CD14-positive monocyte (primary cell): ENCODE results near the gene SLC25A5. TPM values are rescaled to one million over a fixed set of nuclear protein-coding genes. Genes with fewer than 3 reads are reported as not detected.
"Not testable (repeated sequence)": the region's sequence is repeated elsewhere in the genome, so short reads cannot be mapped to it uniquely, and the experiment has no call there.

Source experiments
- DNase-seq, 3 donors: peaks; one replicate each; pipeline ENCODE4 v3.0.0-alpha.2; 2011 to 2022
- H2AFZ ChIP-seq: 2 replicates; pipeline ENCODE4 v1.6.0; 2012; ENCODE audit warnings: mild to moderate bottlenecking, low read depth, low read length, inconsistent platforms; ENCODE audit not compliant: insufficient read depth, poor library complexity, severe bottlenecking
- H3K27ac ChIP-seq, 2 donors: 1 replicate in 1 of 2; 2 replicates in 1 of 2; pipeline ENCODE4 v1.5.1; 2012 to 2013; ENCODE audit warnings: low read length in 2 of 2, control low read depth in 1 of 2, inconsistent platforms in 1 of 2, low read depth in 1 of 2, mild to moderate bottlenecking in 1 of 2
- H3K27me3 ChIP-seq, 2 donors: one replicate each; pipeline versions ENCODE4 v1.6.0 to v1.6.1; 2011 to 2013; ENCODE audit warnings: low read length in 2 of 2; ENCODE audit not compliant: control insufficient read depth in 2 of 2, insufficient read depth in 2 of 2
- H3K36me3 ChIP-seq, 2 donors: replicated peaks in 1 of 2; 1 replicate in 1 of 2; 2 replicates in 1 of 2; pipeline versions ENCODE4 v1.5.1 to v1.6.1; 2012 to 2013; ENCODE audit warnings: low read length in 2 of 2, control low read depth in 1 of 2, inconsistent platforms in 1 of 2, mild to moderate bottlenecking in 1 of 2; ENCODE audit not compliant: insufficient read depth in 2 of 2, control insufficient read depth in 1 of 2
- H3K4me1 ChIP-seq, 2 donors: 1 replicate in 1 of 2; 2 replicates in 1 of 2; pipeline versions ENCODE4 v1.5.1 to v1.6.1; 2012 to 2013; ENCODE audit warnings: low read length in 2 of 2, control low read depth in 1 of 2, inconsistent platforms in 1 of 2, mild to moderate bottlenecking in 1 of 2, moderate library complexity in 1 of 2; ENCODE audit not compliant: insufficient read depth in 2 of 2, control insufficient read depth in 1 of 2
- H3K4me2 ChIP-seq: replicated peaks from 2 replicates; pipeline ENCODE3; 2012; ENCODE audit warnings: low read length, moderate library complexity, mild to moderate bottlenecking; ENCODE audit not compliant: poor library complexity, severe bottlenecking; ENCODE audit errors: extremely low read depth
- H3K4me3 ChIP-seq, 3 experiments: fragments of 200-600 bp in 1 of 3; sonication (generic) in 1 of 3; replicated peaks in 1 of 3; 1 replicate in 2 of 3; 2 replicates in 1 of 3; pipeline ENCODE4 v1.5.1; 2011 to 2013; ENCODE audit warnings: low read length in 3 of 3, mild to moderate bottlenecking in 3 of 3, control low read depth in 2 of 3, low read depth in 2 of 3, inconsistent platforms in 1 of 3, moderate library complexity in 1 of 3
- H3K79me2 ChIP-seq: 2 replicates; pipeline ENCODE4 v1.6.0; 2012; ENCODE audit warnings: mild to moderate bottlenecking, control low read depth, inconsistent platforms, low read length, moderate library complexity; ENCODE audit not compliant: insufficient read depth
- H3K9ac ChIP-seq: 2 replicates; pipeline ENCODE4 v1.6.0; 2017; ENCODE audit warnings: low read length, mild to moderate bottlenecking; ENCODE audit not compliant: insufficient read depth, poor library complexity, severe bottlenecking
- H3K9me3 ChIP-seq, 2 donors: replicated peaks in 1 of 2; 1 replicate in 1 of 2; 2 replicates in 1 of 2; pipeline versions ENCODE4 v1.5.1 to v1.6.1; 2012 to 2013; ENCODE audit warnings: low read length in 2 of 2, control low read depth in 1 of 2; ENCODE audit not compliant: control insufficient read depth in 1 of 2, insufficient read depth in 1 of 2
- H4K20me1 ChIP-seq: 2 replicates; pipeline ENCODE4 v1.6.0; 2012; ENCODE audit warnings: mild to moderate bottlenecking, low read length, control low read depth, moderate library complexity; ENCODE audit not compliant: insufficient read depth
- H3K27ac Mint-ChIP-seq, 7 donors: one replicate each; pipeline ENCODE4 v1.8.0; 2020; ENCODE audit warnings: mild to moderate bottlenecking in 7 of 7, mixed read lengths in 7 of 7, moderate library complexity in 6 of 7, inconsistent platforms in 2 of 7
- H3K27me3 Mint-ChIP-seq, 3 donors: one replicate each; pipeline ENCODE4 v1.8.0; 2021 to 2022; ENCODE audit warnings: low read depth in 3 of 3, mild to moderate bottlenecking in 3 of 3, mixed read lengths in 3 of 3, moderate library complexity in 3 of 3, inconsistent platforms in 1 of 3
- H3K36me3 Mint-ChIP-seq, 2 donors: one replicate each; pipeline ENCODE4 v1.8.0; 2020; ENCODE audit warnings: mixed read lengths in 2 of 2, inconsistent platforms in 1 of 2, mild to moderate bottlenecking in 1 of 2
- H3K4me1 Mint-ChIP-seq: one replicate; pipeline ENCODE4 v1.8.0; 2020; ENCODE audit warnings: mild to moderate bottlenecking, mixed read lengths
- H3K4me3 Mint-ChIP-seq, 2 donors: one replicate each; pipeline ENCODE4 v1.8.0; 2020; ENCODE audit warnings: mild to moderate bottlenecking in 2 of 2, mixed read lengths in 2 of 2, moderate library complexity in 1 of 2
- H3K9me3 Mint-ChIP-seq, 7 donors: one replicate each; pipeline ENCODE4 v1.8.0; 2020 to 2022; ENCODE audit warnings: mixed read lengths in 7 of 7, mild to moderate bottlenecking in 6 of 7, moderate library complexity in 6 of 7, inconsistent platforms in 2 of 7
- CTCF ChIP-seq: fragments of 200-600 bp; IDR thresholded peaks from one replicate; pipeline ENCODE4 v1.8.0; 2022; ENCODE audit warnings: antibody characterized with exemption, mild to moderate bottlenecking
- WGBS: methylation state at CpG from one replicate; pipeline ENCODE4 v1.1.5; 2013; ENCODE audit warnings: missing lambda C conversion rate; ENCODE audit not compliant: insufficient coverage; 5-methylcytosine and 5-hydroxymethylcytosine counted together
- intact Hi-C, 2 donors: fragments of 100-400 bp; cut with micrococcal nuclease; formaldehyde crosslinking; loops; one replicate each; pipeline versions ENCODE4 v1.15.0 to v1.15.1; 2023
- polyA plus RNA-seq, 3 donors: library from polyadenylated mRNA; depleted of rRNA in 1 of 3; unstranded in 2 of 3; stranded (reverse) in 1 of 3; fragments of 300-500 nt in 2 of 3; fragments of >200 nt in 1 of 3; fragmentation: Illumina TruSeq in 2 of 3; gene quantifications; 1 replicate in 2 of 3; 2 replicates in 1 of 3; pipeline ENCODE4 v1.2.3, GENCODE V29; 2012 to 2021

SLC25A5 gene
- polyA plus RNA-seq, 3 donors: 436 to 491 (median 468) TPM

GRCh38 chrX:119502727-119503483 lies 34.7 kb downstream of the SLC25A5 start:
- Histone ChIP-seq H3K27me3 (no peaks in the 10 kb centered on the region), H3K4me2 (no peak overlapping the region), H3K9me3 (no peaks in the 10 kb centered on the region), H4K20me1 (no peaks in the 10 kb centered on the region), H3K4me1 (peaks cover 11 to 14% of the 10 kb centered on the region in 2 donors), H3K79me2 (no peaks in the 10 kb centered on the region), H3K4me3 (no peak overlapping the region), H3K9ac (no peak overlapping the region), H3K36me3 (no peaks in the 10 kb centered on the region), H2AFZ (no peak overlapping the region), H3K27ac (no peak overlapping the region)
- no peak for TF ChIP-seq CTCF
- Mint-ChIP-seq H3K27me3 (peaks cover 0 to 14% (median 0%) of the 10 kb centered on the region in 3 donors), H3K9me3 (no peaks in the 10 kb centered on the region), H3K4me1 (peaks cover 17% of the 10 kb centered on the region), H3K27ac (no peak overlapping the region), H3K4me3 (no peak overlapping the region), H3K36me3 (no peaks in the 10 kb centered on the region)
- DNase-seq: peak in 1 of 3 donors; percentile 7
- intact Hi-C loops: no loop called here
- 93% methylated on average over 2 of the region's 11 CpGs for WGBS

GRCh38 chrX:119503484-119503861 lies 35.2 kb downstream of the SLC25A5 start:
- intact Hi-C loops: no loop called here

GRCh38 chrX:119505145-119505544 lies 36.9 kb downstream of the SLC25A5 start:
- peaks cover 0 to 10% (median 3%) of the 10 kb centered on the region in 3 donors for H3K27me3 Mint-ChIP-seq
- H3K27ac Mint-ChIP-seq, H2AFZ ChIP-seq, H3K9me3 ChIP-seq, H4K20me1 ChIP-seq, H3K36me3 Mint-ChIP-seq, H3K79me2 ChIP-seq, H3K9ac ChIP-seq, H3K27me3 ChIP-seq, H3K4me3 ChIP-seq, H3K9me3 Mint-ChIP-seq, H3K4me2 ChIP-seq, intact Hi-C loops, H3K36me3 ChIP-seq, H3K27ac ChIP-seq, H3K4me3 Mint-ChIP-seq, DNase-seq: not testable (repeated sequence)
- H3K4me1 Mint-ChIP-seq: peaks cover 17% of the 10 kb centered on the region
- H3K4me1 ChIP-seq: peaks cover 11 to 14% of the 10 kb centered on the region in 2 donors
- 100% methylated on average over 1 of the region's 10 CpGs for WGBS

More at GRCh38 chrX:119503484-119503861, 35.2 kb downstream of the SLC25A5 start:
- Mint-ChIP-seq H3K4me3 (no peak overlapping the region), H3K36me3 (no peaks in the 10 kb centered on the region), H3K9me3 (no peaks in the 10 kb centered on the region), H3K27me3 (peaks cover 0 to 13% (median 0%) of the 10 kb centered on the region in 3 donors), H3K4me1 (peaks cover 17% of the 10 kb centered on the region), H3K27ac (no peak overlapping the region)
- peaks cover 11 to 14% of the 10 kb centered on the region in 2 donors for H3K4me1 ChIP-seq
- no peak overlapping the region for H3K4me3 ChIP-seq
- H3K27ac ChIP-seq: no peak overlapping the region
- H3K79me2 ChIP-seq: no peaks in the 10 kb centered on the region
- no peak for DNase-seq
- WGBS: 100% methylated on average over 1 of the region's 2 CpGs
- no peak overlapping the region for H3K4me2 ChIP-seq
- H3K27me3 ChIP-seq: no peaks in the 10 kb centered on the region
- H3K36me3 ChIP-seq: no peaks in the 10 kb centered on the region
- no peak overlapping the region for H3K9ac ChIP-seq
- no peaks in the 10 kb centered on the region for H4K20me1 ChIP-seq
- H2AFZ ChIP-seq: no peak overlapping the region
- no peaks in the 10 kb centered on the region for H3K9me3 ChIP-seq
- no peak for TF ChIP-seq CTCF
